OCI-LY7 (cell line): ENCODE measurements around the gene TGFBR2.

Experiments used
- EZH2phosphoT487 ChIP-seq: fragments of 200-600 bp; sonication (generic); IDR thresholded peaks from 2 replicates; pipeline ENCODE4 v1.6.1; 2018; ENCODE audit warnings: low read depth, borderline replicate concordance, mild to moderate bottlenecking, mixed run types, antibody characterized with exemption, low read length, moderate library complexity, mixed read lengths
- TF ChIP-seq, protein P1 (sequence below): fragments of 200-600 bp; sonication (generic); conservative IDR thresholded peaks from 2 replicates; pipeline ENCODE4 v1.5.1; 2014; ENCODE audit warnings: mild to moderate bottlenecking, antibody characterized with exemption, low read length, moderate library complexity, mixed read lengths

DNA sequence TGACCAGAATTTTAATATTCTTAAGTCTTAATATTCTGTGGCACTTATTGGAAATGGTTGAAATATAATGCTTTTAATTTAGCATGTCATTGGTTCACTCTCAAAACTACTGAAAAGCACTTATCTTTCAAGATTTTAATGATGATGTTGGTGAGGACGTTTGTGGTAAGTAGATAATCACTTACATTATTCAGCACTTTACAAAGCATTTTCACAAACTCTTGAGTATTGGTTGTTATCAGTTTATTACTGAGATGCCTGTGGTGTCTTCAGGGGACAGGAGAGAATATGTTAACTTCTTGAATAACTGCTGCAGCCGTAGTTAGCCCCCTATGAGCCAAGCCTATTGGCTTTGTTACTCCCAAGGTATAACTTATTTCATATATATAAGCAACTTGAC is 15.2 kb downstream of the TGFBR2 start:
- TF ChIP-seq, protein P1, sequence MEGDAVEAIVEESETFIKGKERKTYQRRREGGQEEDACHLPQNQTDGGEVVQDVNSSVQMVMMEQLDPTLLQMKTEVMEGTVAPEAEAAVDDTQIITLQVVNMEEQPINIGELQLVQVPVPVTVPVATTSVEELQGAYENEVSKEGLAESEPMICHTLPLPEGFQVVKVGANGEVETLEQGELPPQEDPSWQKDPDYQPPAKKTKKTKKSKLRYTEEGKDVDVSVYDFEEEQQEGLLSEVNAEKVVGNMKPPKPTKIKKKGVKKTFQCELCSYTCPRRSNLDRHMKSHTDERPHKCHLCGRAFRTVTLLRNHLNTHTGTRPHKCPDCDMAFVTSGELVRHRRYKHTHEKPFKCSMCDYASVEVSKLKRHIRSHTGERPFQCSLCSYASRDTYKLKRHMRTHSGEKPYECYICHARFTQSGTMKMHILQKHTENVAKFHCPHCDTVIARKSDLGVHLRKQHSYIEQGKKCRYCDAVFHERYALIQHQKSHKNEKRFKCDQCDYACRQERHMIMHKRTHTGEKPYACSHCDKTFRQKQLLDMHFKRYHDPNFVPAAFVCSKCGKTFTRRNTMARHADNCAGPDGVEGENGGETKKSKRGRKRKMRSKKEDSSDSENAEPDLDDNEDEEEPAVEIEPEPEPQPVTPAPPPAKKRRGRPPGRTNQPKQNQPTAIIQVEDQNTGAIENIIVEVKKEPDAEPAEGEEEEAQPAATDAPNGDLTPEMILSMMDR, result no peak
- TF ChIP-seq EZH2phosphoT487, result no peak
